NCI-H510A (cell line): Measurements from ENCODE around the gene FAM168A.

ENCODE experiments used
- DNase-seq: peaks from one replicate; lab custom pipeline; 2025; lab: John Stamatoyannopoulos, UW

FAM168A gene

GRCh38 chr11:73387594-73388264 lies 210.2 kb downstream of the FAM168A start:
- no peak for DNase-seq

GRCh38 chr11:73386546-73386945 lies 211.4 kb downstream of the FAM168A start:
- DNase-seq = no peak

GRCh38 chr11:73386016-73386415 lies 211.9 kb downstream of the FAM168A start:
- no peak for DNase-seq

GRCh38 chr11:73384872-73385689 lies 212.8 kb downstream of the FAM168A start:
- peak; percentile 15 for DNase-seq

GRCh38 chr11:73384531-73384871 lies 213.4 kb downstream of the FAM168A start:
- DNase-seq = no peak

- no peak for DNase-seq
Measured at GRCh38 chr11:73384125-73384441, 213.8 kb downstream of the FAM168A start.

GRCh38 chr11:73383249-73384124 lies 214.4 kb downstream of the FAM168A start:
- DNase-seq = no peak

GRCh38 chr11:73382747-73383146 lies 215.2 kb downstream of the FAM168A start:
- no peak for DNase-seq

GRCh38 chr11:73382183-73382582 lies 215.7 kb downstream of the FAM168A start:
- DNase-seq = no peak

GRCh38 chr11:73381589-73381988 lies 216.3 kb downstream of the FAM168A start:
- DNase-seq = no peak

GRCh38 chr11:73380897-73381410 lies 217.0 kb downstream of the FAM168A start:
- no peak for DNase-seq

GRCh38 chr11:73380331-73380730 lies 217.6 kb downstream of the FAM168A start:
- no peak for DNase-seq

- no peak for DNase-seq
Measured at GRCh38 chr11:73379189-73379880, 218.6 kb downstream of the FAM168A start.

- DNase-seq = peak; percentile 40
Measured at GRCh38 chr11:73376803-73377629, 220.9 kb downstream of the FAM168A start.

- peak; percentile 92 for DNase-seq
Measured at GRCh38 chr11:73376160-73376802, 221.6 kb downstream of the FAM168A start, which contains the start of gene RELT. TSS of gene RELT (plus strand) at chr11:73376399. CDS start at chr11:73389137, 12,738 bp downstream.

GRCh38 chr11:73375830-73376159 lies 222.1 kb downstream of the FAM168A start:
- no peak for DNase-seq

- no peak for DNase-seq
Measured at GRCh38 chr11:73374151-73374550, 223.8 kb downstream of the FAM168A start.

- DNase-seq = no peak
Measured at GRCh38 chr11:73372375-73372993, 225.4 kb downstream of the FAM168A start.

GRCh38 chr11:73367482-73368024 lies 230.4 kb downstream of the FAM168A start:
- no peak for DNase-seq

GRCh38 chr11:73366953-73367352 lies 231.0 kb downstream of the FAM168A start:
- no peak for DNase-seq
